GM18505 (cell line): Measurements from ENCODE around the gene ADAT3.
"Not testable (repeated sequence)": the region's sequence is repeated elsewhere in the genome, so short reads cannot be mapped to it uniquely, and the experiment has no call there.

Experiments
- ATAC-seq: cut with Tn5 transposase; IDR thresholded peaks from one replicate; pipeline ENCODE4 v1.9.1; 2021; ENCODE audit not compliant: unreplicated experiment
- POLR2A ChIP-seq: IDR thresholded peaks from 4 replicates; pipeline ENCODE4 v1.6.1; 2011; ENCODE audit warnings: borderline replicate concordance; ENCODE audit not compliant: insufficient read depth, insufficient read length; ENCODE audit errors: extremely low read depth

Gene ADAT3

DNA sequence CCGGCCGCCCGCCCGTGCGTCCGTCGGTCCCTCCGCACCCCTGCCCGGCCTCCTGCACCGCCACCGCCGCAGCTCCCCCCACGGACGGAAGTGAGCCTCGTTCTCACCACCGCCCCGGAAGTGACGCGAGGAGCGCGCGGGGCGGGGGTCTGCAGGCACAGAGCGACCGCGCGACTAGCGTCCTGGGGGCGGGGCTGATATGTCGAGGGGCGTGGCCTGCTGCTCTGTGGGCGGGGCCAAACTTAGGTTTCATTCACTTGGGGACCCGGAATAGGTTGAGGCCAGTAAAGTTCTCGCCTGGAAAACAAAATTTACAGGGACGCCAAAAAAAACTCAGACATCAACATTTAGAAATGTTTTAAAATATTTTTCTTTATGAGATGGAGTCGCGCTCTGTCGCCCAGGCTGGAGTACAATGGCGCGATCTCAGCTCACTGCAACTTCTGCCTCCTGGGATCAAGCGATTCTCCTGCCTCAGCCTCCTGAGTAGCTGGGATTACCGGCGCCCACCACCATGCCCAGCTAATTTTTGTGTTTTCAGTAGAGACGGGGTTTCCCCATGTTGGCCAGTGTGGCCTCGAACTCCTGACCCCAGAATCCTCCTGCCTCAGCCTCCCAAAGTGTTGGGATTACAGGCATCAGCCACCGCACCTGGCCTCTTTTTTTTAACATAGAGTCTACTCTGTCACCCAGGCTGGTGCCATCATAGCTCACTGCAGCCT, 19.6 kb upstream of the ADAT3 start, which contains the start of gene ABHD17A:
ABHD17A (minus strand) TSS at position 99 of the 722 bp plus-strand sequence. CDS start 3,930 bp downstream, outside the sequence.
- TF ChIP-seq POLR2A, result peak; percentile 46

DNA sequence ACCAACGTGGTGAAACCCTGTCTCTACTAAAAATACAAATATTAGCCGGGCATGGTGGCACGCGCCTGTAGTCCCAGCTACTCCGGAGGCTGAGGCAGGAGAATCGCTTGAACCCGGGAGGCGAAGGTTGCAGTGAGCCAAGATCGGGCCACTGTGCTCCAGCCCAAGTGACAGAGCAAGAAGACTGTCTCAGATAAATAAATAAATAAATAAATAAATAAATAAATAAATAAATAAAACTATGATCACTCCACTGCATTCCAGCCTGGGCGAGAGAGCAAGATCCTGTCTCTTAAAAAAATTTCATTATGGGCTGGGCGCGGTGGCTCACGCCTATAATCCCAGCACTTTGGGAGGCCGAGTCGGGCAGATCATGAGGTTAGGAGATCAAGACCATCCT, 18.8 kb upstream of the ADAT3 start:
- ATAC-seq, result not testable (repeated sequence)

More for the DNA sequence above, 19.6 kb upstream of the ADAT3 start, which contains the start of gene ABHD17A:
- ATAC-seq, result peak; percentile 74

GRCh38 chr19:1888385-1888784, 16.8 kb upstream of the ADAT3 start:
- ATAC-seq, result no peak
- no peak for TF ChIP-seq POLR2A

- ATAC-seq, result no peak
- TF ChIP-seq POLR2A, result no peak
These were observed 15.3 kb upstream of the ADAT3 start for GRCh38 chr19:1889907-1890306.

DNA sequence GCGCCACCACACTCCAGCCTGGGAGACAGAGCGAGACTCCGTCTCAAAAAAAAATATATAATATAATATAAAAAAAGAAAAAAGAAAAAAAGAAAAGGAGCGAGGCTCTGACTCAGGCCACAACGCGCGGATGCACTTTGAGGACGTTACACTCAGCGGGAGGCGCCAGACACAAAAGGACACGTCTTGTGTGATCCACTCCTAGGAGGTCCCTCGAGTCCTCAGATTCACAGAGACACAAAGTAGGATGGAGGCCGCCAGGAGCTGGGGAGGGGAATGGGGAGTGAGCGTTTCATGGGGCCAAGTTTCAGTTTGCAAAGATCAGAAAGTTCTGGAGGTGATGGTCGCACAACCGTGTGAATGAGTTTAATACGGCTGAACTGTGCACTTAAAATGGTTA, 11.4 kb upstream of the ADAT3 start:
- no peak for TF ChIP-seq POLR2A
- no peak for ATAC-seq

- TF ChIP-seq POLR2A, result no peak
- ATAC-seq, result no peak
These were observed 8.7 kb upstream of the ADAT3 start for GRCh38 chr19:1896508-1896907.

GRCh38 chr19:1901940-1902404, 3.2 kb upstream of the ADAT3 start:
- TF ChIP-seq POLR2A, result no peak
- no peak for ATAC-seq

- no peak for ATAC-seq
- no peak for TF ChIP-seq POLR2A
These were observed 2.3 kb upstream of the ADAT3 start for GRCh38 chr19:1902923-1903322.

DNA sequence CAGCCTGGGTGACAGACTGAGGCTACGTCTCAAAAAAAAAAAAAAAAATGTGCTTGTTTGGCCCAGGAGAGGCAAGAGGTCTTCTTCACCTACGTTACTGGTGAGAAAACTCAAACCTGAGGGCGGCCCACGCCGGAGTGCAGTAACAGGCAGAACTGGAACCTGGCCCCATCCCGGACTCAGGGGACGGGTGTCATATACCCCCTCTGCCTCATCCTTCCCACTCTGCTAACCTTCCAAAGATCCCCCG, 414 bp upstream of the ADAT3 start:
- ATAC-seq, result no peak
- no peak for TF ChIP-seq POLR2A

- no peak for ATAC-seq
- no peak for TF ChIP-seq POLR2A
These were observed 720 bp downstream of the ADAT3 start for GRCh38 chr19:1905863-1906375.

- no peak for TF ChIP-seq POLR2A
- ATAC-seq, result no peak
These were observed 1.9 kb downstream of the ADAT3 start for GRCh38 chr19:1906985-1907562.

DNA sequence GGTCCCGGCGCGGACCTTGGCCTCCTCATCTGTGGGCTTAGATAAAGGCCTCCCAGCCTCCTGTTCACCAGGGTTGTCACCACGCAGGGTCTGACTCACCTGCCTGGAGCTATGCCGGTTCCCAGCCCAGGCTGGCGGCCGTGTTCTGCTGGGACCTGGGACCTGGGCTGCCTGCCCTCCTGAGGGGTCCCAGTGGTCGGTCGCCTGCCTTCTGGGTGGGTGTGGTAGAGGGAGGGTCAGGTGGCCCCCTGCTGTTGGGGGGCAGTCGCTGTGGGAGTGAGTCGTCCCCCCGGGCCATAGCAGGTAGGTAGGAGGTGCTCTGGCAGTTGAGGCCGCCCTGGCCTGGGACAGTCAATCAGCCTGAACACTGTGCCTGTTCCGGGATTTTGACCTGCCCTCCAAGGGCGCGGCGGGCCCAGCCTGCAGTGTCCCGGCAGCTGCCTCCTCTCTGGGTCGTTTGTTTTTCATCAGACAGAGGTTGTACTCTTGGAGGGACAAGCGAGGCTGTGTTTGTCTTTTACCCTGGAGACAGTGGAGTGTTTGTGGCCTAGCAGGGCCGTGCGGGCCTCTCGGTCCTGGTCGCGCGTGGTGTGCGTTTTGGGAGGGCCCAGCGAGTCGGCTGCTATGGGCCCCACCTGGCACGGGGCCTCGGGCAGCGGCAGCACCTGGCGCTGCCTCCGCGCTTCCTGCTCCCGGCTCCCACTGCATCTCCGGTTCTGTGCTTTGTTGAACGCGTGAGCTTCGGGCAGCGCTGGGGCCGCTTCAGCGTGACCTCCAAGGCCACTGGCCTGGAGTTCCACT, 2.6 kb downstream of the ADAT3 start:
- TF ChIP-seq POLR2A, result no peak
- ATAC-seq, result no peak

DNA sequence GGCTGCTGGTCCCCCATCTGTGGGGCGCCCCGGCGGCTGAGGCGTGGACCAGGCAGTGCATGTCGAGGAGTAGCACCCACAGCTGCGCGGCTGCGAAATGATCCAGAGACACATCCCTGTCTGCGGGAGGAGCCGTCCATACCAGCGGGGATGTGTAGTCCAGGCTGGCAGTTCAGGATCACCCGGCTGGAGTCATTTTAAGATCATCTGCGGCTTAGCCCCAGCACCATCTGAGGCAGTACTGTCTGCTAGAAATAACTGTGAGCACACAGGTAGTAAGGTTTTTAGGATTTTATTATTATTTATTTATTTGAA, 3.1 kb downstream of the ADAT3 start:
- no peak for TF ChIP-seq POLR2A
- no peak for ATAC-seq

DNA sequence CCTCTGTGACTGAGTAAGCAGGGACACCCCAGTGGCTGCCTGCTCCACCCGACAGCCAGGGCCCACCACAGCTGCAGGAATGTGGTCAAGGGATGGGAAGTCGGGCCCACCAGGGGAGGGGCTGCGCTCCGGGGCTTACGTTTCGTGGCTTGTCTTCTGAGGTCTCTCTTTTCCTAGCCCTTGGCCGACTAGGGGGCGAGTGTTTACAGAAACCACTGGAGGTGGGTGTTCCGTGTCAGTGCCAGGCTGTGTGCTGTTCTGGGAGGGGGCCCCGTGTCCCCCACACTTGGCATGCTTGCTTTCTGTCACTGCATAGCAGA, 4.5 kb downstream of the ADAT3 start:
- ATAC-seq, result no peak
- no peak for TF ChIP-seq POLR2A
